Lower leg skin (tissue), 3 donors: ENCODE data around the gene FGF12.

Experiments used
- CTCF ChIP-seq, 3 donors: fragments of 450-650 bp; IDR thresholded peaks; one replicate each; pipeline ENCODE4 v1.5.1; 2016; ENCODE audit warnings: antibody characterized with exemption in 3 of 3, mild to moderate bottlenecking in 3 of 3, moderate library complexity in 2 of 3
- POLR2A ChIP-seq, 2 donors: fragments of 450-650 bp; IDR thresholded peaks; one replicate each; pipeline ENCODE4 v1.6.1; 2016 to 2017; ENCODE audit warnings: antibody characterized with exemption in 2 of 2, mild to moderate bottlenecking in 1 of 2, moderate library complexity in 1 of 2

DNA sequence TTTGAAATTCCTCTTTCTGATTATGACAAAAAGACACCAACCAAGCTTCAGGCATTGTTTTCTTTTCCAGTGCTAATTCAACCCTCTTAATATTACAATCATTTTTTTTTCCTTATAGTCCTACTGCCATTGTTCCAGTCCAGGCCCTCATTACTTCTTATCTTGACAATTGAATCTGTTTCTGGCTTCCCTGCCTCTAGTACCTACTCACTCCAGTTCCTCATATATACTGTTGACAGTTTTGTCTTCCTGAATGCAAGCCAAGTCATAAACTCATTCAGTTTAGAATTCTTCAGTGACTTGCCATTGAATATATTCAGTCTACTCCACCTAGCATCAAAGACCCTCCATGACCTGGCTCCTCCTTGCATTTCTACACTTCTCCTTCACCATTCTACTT, 507.4 kb downstream of the FGF12 start:
- TF ChIP-seq CTCF (IDR thresholded peaks at IDR 0.05), result no peak
- TF ChIP-seq POLR2A (IDR thresholded peaks at IDR 0.05), result no peak
